HG02623 (cell line): ENCODE measurements around the gene CCDC88B.

ENCODE experiments used
- ATAC-seq: cut with Tn5 transposase; IDR thresholded peaks from one replicate; pipeline ENCODE4 v1.9.1; 2021; ENCODE audit warnings: moderate library complexity; ENCODE audit not compliant: unreplicated experiment

CCDC88B gene

GRCh38 chr11:64343767-64344559 lies 4.0 kb downstream of the CCDC88B start:
- no peak for ATAC-seq

- no peak for ATAC-seq
These were observed 4.8 kb downstream of the CCDC88B start for GRCh38 chr11:64344787-64345186.

GRCh38 chr11:64347193-64347867 lies 7.3 kb downstream of the CCDC88B start:
- no peak for ATAC-seq

- ATAC-seq = no peak
These were observed 8.5 kb downstream of the CCDC88B start for GRCh38 chr11:64348383-64349024.

- no peak for ATAC-seq
These were observed 9.0 kb downstream of the CCDC88B start for GRCh38 chr11:64349025-64349387.

GRCh38 chr11:64349404-64349803 lies 9.4 kb downstream of the CCDC88B start:
- ATAC-seq = no peak

- no peak for ATAC-seq
These were observed 11.2 kb downstream of the CCDC88B start for GRCh38 chr11:64351136-64351631.

GRCh38 chr11:64352099-64352994 lies 12.3 kb downstream of the CCDC88B start:
- ATAC-seq = no peak

GRCh38 chr11:64352995-64353714 lies 13.2 kb downstream of the CCDC88B start:
- ATAC-seq = no peak

- no peak for ATAC-seq
These were observed 13.9 kb downstream of the CCDC88B start for GRCh38 chr11:64353715-64354506.

- ATAC-seq = no peak
These were observed 15.3 kb downstream of the CCDC88B start for GRCh38 chr11:64355078-64355940.

- no peak for ATAC-seq
These were observed 16.8 kb downstream of the CCDC88B start for GRCh38 chr11:64356498-64357411.

GRCh38 chr11:64357446-64357845 lies 17.4 kb downstream of the CCDC88B start:
- no peak for ATAC-seq

GRCh38 chr11:64357904-64358535 lies 18.0 kb downstream of the CCDC88B start:
- ATAC-seq = no peak

GRCh38 chr11:64358536-64358906 lies 18.5 kb downstream of the CCDC88B start:
- ATAC-seq = no peak

- no peak for ATAC-seq
These were observed 19.1 kb downstream of the CCDC88B start, which contains the start of gene RPS6KA4 for GRCh38 chr11:64358907-64359711. TSS of gene RPS6KA4 (plus strand) at chr11:64359162. CDS start at chr11:64359236, 74 bp downstream.
